ENCODE data around the gene HSP90AB1. TPM values are rescaled to one million over a fixed set of nuclear protein-coding genes. Genes with fewer than 3 reads are reported as not detected.

Gene HSP90AB1
- polyA plus RNA-seq, 1 experiment, result 943 TPM

GRCh38 chr6:44260011-44260410, 13.1 kb downstream of the HSP90AB1 start:
- Histone ChIP-seq H3K4me3 (ENCODE audit: low read depth, low read length) (no peak overlapping the region), H3K9me3 (ENCODE audit: control insufficient read depth, insufficient read depth, low read length) (no peaks in the 10 kb centered on the region; the same call in 1 of the 2 replicates), H3K27me3 (ENCODE audit: control insufficient read depth, insufficient read depth, low read length) (no peaks in the 10 kb centered on the region), H3K27ac (ENCODE audit: low read depth, low read length) (no peak overlapping the region)
- ChIA-PET CTCF (no interaction called here), POLR2A (no interaction called here)
- DNase-seq (ENCODE audit: low read depth, low spot score), result no peak
- TF ChIP-seq CTCF (IDR thresholded peaks at IDR 0.05; ENCODE audit: low read depth, low read length), result no peak

GRCh38 chr6:44260451-44261297, 13.8 kb downstream of the HSP90AB1 start:
- H3K27ac ChIP-seq (ENCODE audit: low read depth, low read length), result no peak overlapping the region
- TF ChIP-seq CTCF (IDR thresholded peaks at IDR 0.05; ENCODE audit: low read depth, low read length), result no peak
- H3K9me3 ChIP-seq (ENCODE audit: control insufficient read depth, insufficient read depth, low read length), result no peaks in the 10 kb centered on the region; the same call in 1 of the 2 replicates
- DNase-seq (ENCODE audit: low read depth, low spot score), result no peak
- POLR2A ChIA-PET, result no interaction called here
- H3K4me3 ChIP-seq (ENCODE audit: low read depth, low read length), result no peak overlapping the region
- H3K27me3 ChIP-seq (ENCODE audit: control insufficient read depth, insufficient read depth, low read length), result no peaks in the 10 kb centered on the region
- CTCF ChIA-PET, result no interaction called here

DNA sequence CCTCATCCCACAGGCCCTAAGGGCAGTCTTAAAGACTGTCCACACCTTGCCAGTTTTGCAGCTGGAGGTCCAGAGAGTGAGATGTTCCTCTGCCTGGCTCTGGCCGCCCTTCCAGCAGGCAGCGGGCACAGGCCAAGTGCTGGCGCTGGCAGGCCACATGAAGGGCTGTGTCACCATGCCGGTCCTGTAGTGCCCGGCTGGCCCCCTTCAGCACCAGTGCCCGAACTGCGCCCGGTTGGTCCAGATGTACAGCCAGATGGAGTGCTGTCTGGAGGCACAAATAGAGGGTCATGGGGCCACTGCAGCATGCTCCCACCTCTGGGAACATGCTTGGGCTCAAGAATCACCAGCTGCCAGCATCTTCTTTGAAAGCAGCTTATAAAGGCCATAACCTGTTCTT, 14.7 kb downstream of the HSP90AB1 start:
- Histone ChIP-seq H3K27me3 (ENCODE audit: control insufficient read depth, insufficient read depth, low read length) (no peaks in the 10 kb centered on the region), H3K9me3 (ENCODE audit: control insufficient read depth, insufficient read depth, low read length) (no peaks in the 10 kb centered on the region; the same call in 1 of the 2 replicates), H3K27ac (ENCODE audit: low read depth, low read length) (no peak overlapping the region), H3K4me3 (ENCODE audit: low read depth, low read length) (no peak overlapping the region)
- CTCF ChIA-PET, result interaction anchor here (0.6 to 1.6 kb wide), 2 partner anchors 27 to 51 kb away, joined by 3 to 6 read pairs; partner anchors contain the start of gene AARS2
- TF ChIP-seq CTCF (IDR thresholded peaks at IDR 0.05; ENCODE audit: low read depth, low read length), result no peak
- POLR2A ChIA-PET, result no interaction called here
- DNase-seq (ENCODE audit: low read depth, low spot score), result no peak

DNA sequence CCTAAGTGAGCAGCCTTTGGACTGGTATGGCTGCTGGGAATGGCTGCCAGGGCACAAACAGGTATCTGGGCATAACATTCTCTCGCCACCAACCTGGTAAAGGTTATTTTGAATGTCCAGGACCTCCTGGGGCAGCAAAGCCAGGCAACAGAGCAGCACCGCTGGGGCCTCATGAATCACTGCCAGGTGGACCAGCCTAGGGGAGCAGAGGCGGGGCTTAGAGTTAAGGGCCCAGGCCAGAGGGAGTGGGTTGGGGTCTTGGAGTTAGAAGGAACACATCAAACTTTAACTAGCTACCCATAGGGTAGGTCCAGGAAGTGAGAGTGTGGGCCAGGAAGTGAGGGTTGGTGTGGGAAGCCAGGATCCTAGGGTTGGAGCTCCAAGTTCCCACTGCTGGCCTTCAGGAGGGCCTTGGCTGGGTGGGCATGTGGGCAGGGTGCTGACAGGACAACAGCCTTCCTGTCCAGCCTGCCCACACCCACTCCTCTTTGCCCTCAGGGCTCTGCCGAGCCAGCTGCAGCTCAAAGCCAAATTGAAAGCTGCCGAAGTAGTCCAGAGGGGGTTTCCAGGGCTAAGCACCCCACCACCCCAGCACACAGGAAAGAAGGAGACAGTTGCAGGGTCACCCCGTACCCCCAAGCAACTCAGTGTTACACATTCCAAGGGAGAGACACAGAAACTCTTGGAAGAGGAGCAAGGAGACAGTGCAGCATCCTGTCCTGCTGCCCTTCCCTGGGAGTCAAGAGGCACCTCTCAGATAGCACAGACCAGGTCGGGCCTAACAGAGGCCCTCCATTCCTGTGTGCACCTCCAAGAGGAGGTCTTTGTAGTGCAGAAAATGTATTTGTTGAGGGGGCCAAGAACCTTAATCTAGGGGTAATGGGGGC, 15.8 kb downstream of the HSP90AB1 start:
- Histone ChIP-seq H3K27ac (ENCODE audit: low read depth, low read length) (peak overlapping the region; percentile 39), H3K27me3 (ENCODE audit: control insufficient read depth, insufficient read depth, low read length) (peaks cover 2% of the 10 kb centered on the region)
- CTCF ChIA-PET, result interaction anchor here (1.2 to 1.6 kb wide), 2 partner anchors 28 to 50 kb away, joined by 4 to 6 read pairs; partner anchors contain the start of gene AARS2

More for the DNA sequence above, 15.8 kb downstream of the HSP90AB1 start:
- POLR2A ChIA-PET, result interaction anchor here (0.8 kb wide), 1 partner anchor 16 kb away, joined by 3 read pairs; the partner anchor contains the start of gene HSP90AB1
- H3K9me3 ChIP-seq (ENCODE audit: control insufficient read depth, insufficient read depth, low read length), result no peaks in the 10 kb centered on the region; the same call in 1 of the 2 replicates
- peak overlapping the region; percentile 86 for H3K4me3 ChIP-seq (ENCODE audit: low read depth, low read length)
- DNase-seq (ENCODE audit: low read depth, low spot score), result no peak
- no peak for TF ChIP-seq CTCF (IDR thresholded peaks at IDR 0.05; ENCODE audit: low read depth, low read length)
